HCT116 (cell line): ENCODE results near the gene AKAP12. TPM values are rescaled to one million over a fixed set of nuclear protein-coding genes. Genes with fewer than 3 reads are reported as not detected.

Source experiments
- ATAC-seq: fragments of 200-7000 bp; cut with Tn5 transposase; 2 replicates; pipeline ENCODE4 v1.9.1; 2020; ENCODE audit warnings: mild to moderate bottlenecking, moderate library complexity
- BruUV-seq: library from RNA; stranded (reverse); fragments of 400-500 nt; replicated peaks from 2 replicates; lab custom pipeline; 2021; lab: Mats Ljungman, UMichigan
- CTCF ChIA-PET: fragments of 300-600 bp; sonication (Branson Sonifier 250); formaldehyde crosslinking; loops from one replicate; lab custom pipeline; 2021; ENCODE audit warnings: antibody characterized with exemption; lab: Charles Lee
- POLR2A ChIA-PET: fragments of 300-600, 350-600 bp; sonication (Branson Sonifier 250); formaldehyde crosslinking; loops from one replicate; lab custom pipeline; 2021; ENCODE audit warnings: antibody characterized with exemption; lab: Charles Lee
- RAD21 ChIA-PET, 2 experiments: fragments of 300-600 bp; sonication (Branson Sonifier 250); formaldehyde crosslinking; loops; one replicate each; lab custom pipeline; 2023; ENCODE audit warnings: low total read pairs in 2 of 2; ENCODE audit not compliant: uncharacterized antibody in 2 of 2, unreplicated experiment in 2 of 2, low non-redundant PET in 1 of 2; lab: Charles Lee
- DNase-seq: peaks from one replicate; pipeline ENCODE4 v3.0.0-alpha.2; 2010; ENCODE audit warnings: low read depth, low spot score
- H2AFZ ChIP-seq: fragments of 200-600 bp; shearing (Covaris generic), sonication (generic); 2 replicates; pipeline ENCODE4 v1.6.1; 2017; ENCODE audit warnings: low read depth, mixed run types, mixed read lengths, antibody characterized with exemption, low read length; ENCODE audit not compliant: poor library complexity, severe bottlenecking
- H3K27ac ChIP-seq: 2 replicates; pipeline ENCODE4 v1.5.1; 2012; ENCODE audit warnings: low read depth, low read length
- H3K27me3 ChIP-seq: fragments of 200-600 bp; sonication (generic); 2 replicates; pipeline ENCODE4 v1.6.1; 2016; ENCODE audit warnings: mixed run types, low read length, mixed read lengths; ENCODE audit not compliant: insufficient read depth
- H3K36me3 ChIP-seq, 2 experiments: fragments of 200-500 bp in 1 of 2; fragments of 200-600 bp in 1 of 2; sonication (Bioruptor generic) in 1 of 2; sonication (generic) in 1 of 2; 2 replicates each; pipeline versions ENCODE4 v1.5.1 to v1.6.1; 2014 to 2016; ENCODE audit warnings: low read length in 2 of 2, inconsistent platforms in 1 of 2, mixed read lengths in 1 of 2, mixed run types in 1 of 2; ENCODE audit not compliant: insufficient read depth in 2 of 2, control insufficient read depth in 1 of 2
- H3K4me1 ChIP-seq, 2 experiments: fragments of 200-600 bp in 1 of 2; sonication (generic) in 1 of 2; 2 replicates each; pipeline versions ENCODE4 v1.5.1 to v1.6.1; 2012 to 2017; ENCODE audit warnings: low read length in 2 of 2, inconsistent platforms in 1 of 2, mild to moderate bottlenecking in 1 of 2, mixed read lengths in 1 of 2, mixed run types in 1 of 2, moderate library complexity in 1 of 2; ENCODE audit not compliant: insufficient read depth in 2 of 2, control insufficient read depth in 1 of 2
- H3K4me2 ChIP-seq: fragments of 200-600 bp; sonication (generic); 2 replicates; pipeline ENCODE4 v1.6.1; 2017; ENCODE audit warnings: mixed run types, low read length, mixed read lengths
- H3K4me3 ChIP-seq, 2 experiments: fragments of 200-600 bp in 1 of 2; sonication (generic) in 1 of 2; replicated peaks in 1 of 2; 2 replicates each; pipeline ENCODE4 v1.5.1; 2011 to 2016; ENCODE audit warnings: low read length in 2 of 2, control low read depth in 1 of 2, low read depth in 1 of 2, mild to moderate bottlenecking in 1 of 2, mixed read lengths in 1 of 2, mixed run types in 1 of 2
- H3K79me2 ChIP-seq: fragments of 200-600 bp; sonication (generic); 2 replicates; pipeline ENCODE4 v1.6.1; 2017; ENCODE audit warnings: mild to moderate bottlenecking, mixed run types, low read length, moderate library complexity, mixed read lengths; ENCODE audit not compliant: insufficient read depth
- H3K9ac ChIP-seq: fragments of 200-600 bp; sonication (generic); 2 replicates; pipeline ENCODE4 v1.6.1; 2016; ENCODE audit warnings: low read length, mixed read lengths
- H3K9me2 ChIP-seq: fragments of 200-600 bp; sonication (generic), shearing (Covaris generic); 2 replicates; pipeline ENCODE4 v1.6.1; 2017; ENCODE audit warnings: mixed run types, mild to moderate bottlenecking, moderate library complexity; ENCODE audit not compliant: insufficient read depth
- H3K9me3 ChIP-seq, 2 experiments: fragments of 200-500 bp in 1 of 2; fragments of 200-600 bp in 1 of 2; sonication (Bioruptor generic) in 1 of 2; sonication (generic) in 1 of 2; 2 replicates each; pipeline ENCODE4 v1.6.1; 2014 to 2017; ENCODE audit warnings: low read length in 2 of 2, mixed read lengths in 2 of 2, inconsistent platforms in 1 of 2, low read depth in 1 of 2, mild to moderate bottlenecking in 1 of 2, mixed run types in 1 of 2, moderate library complexity in 1 of 2; ENCODE audit not compliant: control insufficient read depth in 1 of 2, insufficient read depth in 1 of 2
- H4K20me1 ChIP-seq: fragments of 200-600 bp; sonication (generic), shearing (Covaris generic); 2 replicates; pipeline ENCODE4 v1.6.1; 2017; ENCODE audit warnings: mixed run types, mild to moderate bottlenecking, moderate library complexity; ENCODE audit not compliant: insufficient read depth
- ATF3 ChIP-seq: IDR thresholded peaks from 2 replicates; pipeline ENCODE4 v1.6.1; 2012
- CBX3 ChIP-seq: IDR thresholded peaks from 2 replicates; pipeline ENCODE4 v1.6.1; 2012; ENCODE audit warnings: low read depth
- CEBPB ChIP-seq: IDR thresholded peaks from 2 replicates; pipeline ENCODE4 v1.6.1; 2012; ENCODE audit warnings: low read depth
- CTCF ChIP-seq, 3 experiments: fragments of 200-600 bp in 1 of 3; sonication (generic) in 1 of 3; IDR thresholded peaks in 2 of 3; conservative IDR thresholded peaks in 1 of 3; 2 replicates each; pipeline ENCODE4 v1.5.1; 2012 to 2017; ENCODE audit warnings: low read depth in 2 of 3, low read length in 2 of 3, antibody characterized with exemption in 1 of 3, borderline replicate concordance in 1 of 3, control low read depth in 1 of 3, mild to moderate bottlenecking in 1 of 3, mixed read lengths in 1 of 3, mixed run types in 1 of 3, moderate library complexity in 1 of 3; ENCODE audit not compliant: insufficient read depth in 1 of 3
- ELF1 ChIP-seq: IDR thresholded peaks from 2 replicates; pipeline ENCODE4 v1.6.1; 2012; ENCODE audit warnings: low read depth, borderline replicate concordance
- EZH2 ChIP-seq: fragments of 200-600 bp; sonication (generic); IDR thresholded peaks from 2 replicates; pipeline ENCODE4 v1.6.1; 2017; ENCODE audit warnings: antibody characterized with exemption, mixed run types
- EZH2phosphoT487 ChIP-seq: fragments of 200-600 bp; IDR thresholded peaks from 2 replicates; pipeline ENCODE4 v1.6.1; 2018; ENCODE audit warnings: antibody characterized with exemption, borderline replicate concordance
- JUND ChIP-seq: IDR thresholded peaks from 2 replicates; pipeline ENCODE4 v1.6.1; 2012
- MAX ChIP-seq: IDR thresholded peaks from 2 replicates; pipeline ENCODE4 v1.6.1; 2012
- POLR2AphosphoS5 ChIP-seq: IDR thresholded peaks from 2 replicates; pipeline ENCODE4 v1.6.1; 2011; ENCODE audit warnings: mild to moderate bottlenecking, low read depth, low read length, moderate library complexity
- REST ChIP-seq: IDR thresholded peaks from 2 replicates; pipeline ENCODE4 v1.6.1; 2012; ENCODE audit warnings: low read depth
- SIN3A ChIP-seq: IDR thresholded peaks from 2 replicates; pipeline ENCODE4 v1.6.1; 2012; ENCODE audit warnings: low read depth
- SP1 ChIP-seq: IDR thresholded peaks from 2 replicates; pipeline ENCODE4 v1.6.1; 2012; ENCODE audit warnings: low read depth
- TCF7L2 ChIP-seq: IDR thresholded peaks from 2 replicates; pipeline ENCODE4 v1.7.0; 2011; ENCODE audit warnings: borderline replicate concordance, inconsistent platforms; ENCODE audit not compliant: insufficient read depth, insufficient read length; ENCODE audit errors: extremely low read depth
- ZBTB33 ChIP-seq: IDR thresholded peaks from 2 replicates; pipeline ENCODE4 v1.6.1; 2011; ENCODE audit warnings: mild to moderate bottlenecking, low read length, moderate library complexity; ENCODE audit not compliant: insufficient replicate concordance; ENCODE audit errors: extremely low read depth
- ZFX ChIP-seq: fragments of 450-650 bp; IDR thresholded peaks from 2 replicates; pipeline ENCODE4 v1.6.1; 2017
- ZNF274 ChIP-seq: fragments of 200-500 bp; sonication (Bioruptor generic); IDR thresholded peaks from 2 replicates; pipeline ENCODE4 v1.6.1; 2014; ENCODE audit warnings: mild to moderate bottlenecking, low read depth, low read length, inconsistent platforms
- intact Hi-C: fragments of 100-400 bp; cut with micrococcal nuclease; formaldehyde crosslinking; loops from 2 replicates; pipeline ENCODE4 v1.10.0; 2022
- total RNA-seq: library from RNA; stranded (reverse); gene quantifications from one replicate; pipeline ENCODE4 v1.2.1, GENCODE V29; 2021; ENCODE audit not compliant: unreplicated experiment

Gene AKAP12
- total RNA-seq, 1 experiment from 2014 or later, result 1,220 TPM

GRCh38 chr6:151257985-151258445, 18.2 kb downstream of the AKAP12 start:
- H3K79me2 ChIP-seq, result peaks cover 98% of the 10 kb centered on the region
- H2AFZ ChIP-seq, result no peak overlapping the region
- ChIA-PET POLR2A (interaction anchor here (0.6 kb wide), 1 partner anchor 67 kb away, joined by 3 read pairs; no protein-coding TSS in a partner anchor), CTCF (no interaction called here), RAD21 (no interaction called here)
- H3K36me3 ChIP-seq, result peaks cover 0 to 19% of the 10 kb centered on the region in 2 experiments; a peak in 1 of 4 replicates
- H3K4me1 ChIP-seq, result peaks cover 0 to 64% of the 10 kb centered on the region in 2 experiments; a peak in 2 of 4 replicates
- intact Hi-C loops, result no loop called here
- no peaks in the 10 kb centered on the region for H3K9me3 ChIP-seq
- ATAC-seq, result no peak
- H3K4me2 ChIP-seq, result no peak overlapping the region
- H3K27ac ChIP-seq, result no peak overlapping the region
- H4K20me1 ChIP-seq, result peaks cover 5% of the 10 kb centered on the region; the same call in 1 of the 2 replicates
- TSS peak; percentile 23 for BruUV-seq
- H3K4me3 ChIP-seq, result no peak overlapping the region
- H3K27me3 ChIP-seq, result no peaks in the 10 kb centered on the region
- no peak for DNase-seq
- H3K9me2 ChIP-seq, result no peaks in the 10 kb centered on the region
- TF ChIP-seq POLR2AphosphoS5, result no peak
- no peak for TF ChIP-seq JUND
- TF ChIP-seq TCF7L2, result no peak
- TF ChIP-seq MAX, result no peak
- no peak for TF ChIP-seq ZBTB33
- TF ChIP-seq SIN3A, result no peak
- TF ChIP-seq ZFX, result no peak
- TF ChIP-seq REST, result no peak
- TF ChIP-seq ATF3, result no peak
- TF ChIP-seq EZH2phosphoT487, result no peak
- TF ChIP-seq CEBPB, result no peak
- no peak for TF ChIP-seq ELF1
- no peak for TF ChIP-seq CTCF (IDR thresholded peaks at IDR 0.05 in 2 of 3, conservative IDR thresholded peaks at IDR 0.05 in 1 of 3; ENCODE audit: borderline replicate concordance in 1 of 3, insufficient read depth in 1 of 3, low read depth in 2 of 3, low read length in 2 of 3)
- no peak for TF ChIP-seq EZH2
- TF ChIP-seq ZNF274, result no peak
- TF ChIP-seq SP1, result no peak
- TF ChIP-seq CBX3, result no peak
- no peak overlapping the region; the same call in 1 of the 2 replicates for H3K9ac ChIP-seq
